ENCODE measurements around the gene ZNF408.

ZNF408 gene

GRCh38 chr11:46680815-46681214, 20.0 kb upstream of the ZNF408 start:
- Histone ChIP-seq H3K27me3 (replicated peaks; ENCODE audit: control insufficient read depth, insufficient read depth, low read length) (no peaks in the 10 kb centered on the region), H3K4me3 (replicated peaks; ENCODE audit: low read depth, low read length) (no peak overlapping the region), H3K36me3 (ENCODE audit: control insufficient read depth, insufficient read depth, low read length) (peaks cover 18% of the 10 kb centered on the region)
- DNase-seq (ENCODE audit: extremely low read depth, insufficient read length): no peak
- TF ChIP-seq CTCF (IDR thresholded peaks at IDR 0.05; ENCODE audit: insufficient read depth, low read length, poor library complexity, severe bottlenecking): no peak

GRCh38 chr11:46681814-46682213, 19.0 kb upstream of the ZNF408 start:
- no peak overlapping the region for H3K4me3 ChIP-seq (replicated peaks; ENCODE audit: low read depth, low read length)
- no peaks in the 10 kb centered on the region for H3K27me3 ChIP-seq (replicated peaks; ENCODE audit: control insufficient read depth, insufficient read depth, low read length)
- no peak for TF ChIP-seq CTCF (IDR thresholded peaks at IDR 0.05; ENCODE audit: insufficient read depth, low read length, poor library complexity, severe bottlenecking)
- H3K36me3 ChIP-seq (ENCODE audit: control insufficient read depth, insufficient read depth, low read length): peaks cover 19% of the 10 kb centered on the region
- no peak for DNase-seq (ENCODE audit: extremely low read depth, insufficient read length)

GRCh38 chr11:46682773-46683752, 17.8 kb upstream of the ZNF408 start:
- Histone ChIP-seq H3K27me3 (replicated peaks; ENCODE audit: control insufficient read depth, insufficient read depth, low read length) (no peaks in the 10 kb centered on the region), H3K4me3 (replicated peaks; ENCODE audit: low read depth, low read length) (no peak overlapping the region), H3K36me3 (ENCODE audit: control insufficient read depth, insufficient read depth, low read length) (peaks cover 17% of the 10 kb centered on the region)
- TF ChIP-seq CTCF (IDR thresholded peaks at IDR 0.05; ENCODE audit: insufficient read depth, low read length, poor library complexity, severe bottlenecking): no peak
- no peak for DNase-seq (ENCODE audit: extremely low read depth, insufficient read length)

- Histone ChIP-seq H3K4me3 (replicated peaks; ENCODE audit: low read depth, low read length) (no peak overlapping the region), H3K27me3 (replicated peaks; ENCODE audit: control insufficient read depth, insufficient read depth, low read length) (no peaks in the 10 kb centered on the region), H3K36me3 (ENCODE audit: control insufficient read depth, insufficient read depth, low read length) (peaks cover 12% of the 10 kb centered on the region)
- no peak for DNase-seq (ENCODE audit: extremely low read depth, insufficient read length)
- TF ChIP-seq CTCF (IDR thresholded peaks at IDR 0.05; ENCODE audit: insufficient read depth, low read length, poor library complexity, severe bottlenecking): no peak
Measured at GRCh38 chr11:46684367-46684766, 16.5 kb upstream of the ZNF408 start.

- Histone ChIP-seq H3K4me3 (replicated peaks; ENCODE audit: low read depth, low read length) (no peak overlapping the region), H3K36me3 (ENCODE audit: control insufficient read depth, insufficient read depth, low read length) (peaks cover 8% of the 10 kb centered on the region), H3K27me3 (replicated peaks; ENCODE audit: control insufficient read depth, insufficient read depth, low read length) (no peaks in the 10 kb centered on the region)
- TF ChIP-seq CTCF (IDR thresholded peaks at IDR 0.05; ENCODE audit: insufficient read depth, low read length, poor library complexity, severe bottlenecking): no peak
- DNase-seq (ENCODE audit: extremely low read depth, insufficient read length): no peak
Measured at GRCh38 chr11:46686886-46687795, 13.7 kb upstream of the ZNF408 start.

Data from GM06990 (cell line).